Measurements from ENCODE around the gene UBE2H.
A peak's percentile ranks its signal among the peaks of the same experiment; 100 is the strongest.

Gene UBE2H

DNA sequence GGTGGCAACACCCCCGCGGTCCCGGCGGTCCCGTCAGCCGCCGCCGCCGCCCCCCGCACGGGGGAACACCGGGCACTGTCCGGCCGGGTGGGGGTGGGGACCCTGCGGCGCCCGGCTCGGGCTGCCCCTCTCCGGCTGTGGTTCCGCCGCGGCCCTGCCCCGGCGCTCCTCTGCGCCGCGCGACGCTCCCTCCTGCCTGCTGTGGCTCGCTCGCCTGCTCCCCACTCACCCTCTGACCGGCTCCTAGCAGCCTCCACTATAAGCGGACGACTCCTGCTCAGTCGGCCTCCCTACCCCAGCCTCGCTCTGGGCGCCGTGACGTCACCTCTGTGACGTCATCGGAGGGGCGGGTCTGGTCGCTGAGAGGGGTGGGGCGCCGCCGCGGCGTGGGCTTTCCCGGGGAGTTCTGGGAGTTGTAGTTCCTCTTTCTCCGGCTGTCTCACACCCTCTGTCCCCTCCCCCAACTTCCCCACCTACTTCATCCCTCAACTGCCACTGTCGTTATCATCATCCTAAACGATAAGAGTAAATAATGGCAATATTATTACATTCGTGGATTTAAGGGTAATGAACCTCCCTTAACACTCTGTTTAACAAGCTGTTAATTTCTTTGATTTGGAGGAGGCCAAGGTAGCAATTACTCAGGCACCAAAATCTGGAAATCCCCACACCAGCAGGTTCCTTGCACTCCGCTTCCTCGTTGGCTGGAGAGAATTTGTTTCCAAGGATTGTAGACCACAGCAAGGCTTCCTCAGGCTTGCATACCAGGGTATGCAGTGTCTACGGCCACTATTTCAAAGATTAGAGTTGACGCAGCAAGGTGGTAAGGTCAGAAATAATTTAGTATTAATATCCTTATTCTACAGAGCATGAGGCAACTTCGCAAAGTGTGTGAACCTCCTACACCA lies at the start of gene UBE2H:
TSS of gene UBE2H (minus strand) at position 308 of the 908 bp plus-strand sequence. CDS start 405 bp downstream, outside the sequence.
- Histone ChIP-seq H3K9me3 (ENCODE audit: insufficient read depth, low read depth, low read length) (no peaks in the 10 kb centered on the region), H3K9ac (ENCODE audit: low read depth, low read length, poor library complexity, severe bottlenecking) (peak within 1 kb of the TSS; percentile 81), H3K4me3 (ENCODE audit: low read length, poor library complexity, severe bottlenecking) (peak within 1 kb of the TSS; percentile 94), H3F3A (ENCODE audit: low read depth) (no peaks in the 10 kb centered on the region), H3K9me2 (replicated peaks; ENCODE audit: low read depth, low read length) (no peaks in the 10 kb centered on the region), H3K4me2 (ENCODE audit: low read depth, low read length, poor library complexity, severe bottlenecking) (peak within 1 kb of the TSS; percentile 96), H3K79me2 (ENCODE audit: insufficient read depth, low read length) (peaks cover 44% of the 10 kb centered on the region), H2AFZ (ENCODE audit: low read length) (peak within 1 kb of the TSS; percentile 72), H3K4me1 (ENCODE audit: insufficient read depth, low read length, poor library complexity, severe bottlenecking) (peaks cover 41% of the 10 kb centered on the region), H4K20me1 (ENCODE audit: insufficient read depth, low read length, poor library complexity, severe bottlenecking) (peaks cover 14% of the 10 kb centered on the region), H3K27me3 (ENCODE audit: insufficient read depth, low read length, poor library complexity, severe bottlenecking) (no peaks in the 10 kb centered on the region), H3K36me3 (ENCODE audit: insufficient read depth, low read length) (no peaks in the 10 kb centered on the region)
- TF ChIP-seq CTCF (conservative IDR thresholded peaks at IDR 0.05; ENCODE audit: low read length): no peak
- TF ChIP-seq EZH2phosphoT487 (IDR thresholded peaks at IDR 0.05; ENCODE audit: borderline replicate concordance): no peak

GRCh38 chr7:129998446-129998845 lies 45.7 kb upstream of the UBE2H start:
- Histone ChIP-seq H3K9me3 (ENCODE audit: insufficient read depth, low read depth, low read length) (no peaks in the 10 kb centered on the region), H3K36me3 (ENCODE audit: insufficient read depth, low read length) (no peaks in the 10 kb centered on the region), H3K4me3 (ENCODE audit: low read length, poor library complexity, severe bottlenecking) (no peak overlapping the region), H2AFZ (ENCODE audit: low read length) (no peak overlapping the region), H3K9me2 (replicated peaks; ENCODE audit: low read depth, low read length) (no peaks in the 10 kb centered on the region), H3K4me1 (ENCODE audit: insufficient read depth, low read length, poor library complexity, severe bottlenecking) (no peaks in the 10 kb centered on the region), H4K20me1 (ENCODE audit: insufficient read depth, low read length, poor library complexity, severe bottlenecking) (no peaks in the 10 kb centered on the region), H3K4me2 (ENCODE audit: low read depth, low read length, poor library complexity, severe bottlenecking) (no peak overlapping the region), H3K9ac (ENCODE audit: low read depth, low read length, poor library complexity, severe bottlenecking) (no peak overlapping the region), H3K27me3 (ENCODE audit: insufficient read depth, low read length, poor library complexity, severe bottlenecking) (no peaks in the 10 kb centered on the region), H3F3A (ENCODE audit: low read depth) (no peaks in the 10 kb centered on the region), H3K79me2 (ENCODE audit: insufficient read depth, low read length) (no peaks in the 10 kb centered on the region)
- TF ChIP-seq EZH2phosphoT487 (IDR thresholded peaks at IDR 0.05; ENCODE audit: borderline replicate concordance) (no peak), CTCF (conservative IDR thresholded peaks at IDR 0.05; ENCODE audit: low read length) (no peak)

- Histone ChIP-seq H3K9ac (ENCODE audit: low read depth, low read length, poor library complexity, severe bottlenecking) (no peak overlapping the region), H3K79me2 (ENCODE audit: insufficient read depth, low read length) (no peaks in the 10 kb centered on the region), H3K4me1 (ENCODE audit: insufficient read depth, low read length, poor library complexity, severe bottlenecking) (no peaks in the 10 kb centered on the region), H3F3A (ENCODE audit: low read depth) (no peaks in the 10 kb centered on the region), H3K9me2 (replicated peaks; ENCODE audit: low read depth, low read length) (no peaks in the 10 kb centered on the region), H4K20me1 (ENCODE audit: insufficient read depth, low read length, poor library complexity, severe bottlenecking) (no peaks in the 10 kb centered on the region), H3K27me3 (ENCODE audit: insufficient read depth, low read length, poor library complexity, severe bottlenecking) (no peaks in the 10 kb centered on the region), H2AFZ (ENCODE audit: low read length) (no peak overlapping the region), H3K36me3 (ENCODE audit: insufficient read depth, low read length) (no peaks in the 10 kb centered on the region), H3K4me2 (ENCODE audit: low read depth, low read length, poor library complexity, severe bottlenecking) (no peak overlapping the region), H3K9me3 (ENCODE audit: insufficient read depth, low read depth, low read length) (no peaks in the 10 kb centered on the region), H3K4me3 (ENCODE audit: low read length, poor library complexity, severe bottlenecking) (no peak overlapping the region)
- no peak for TF ChIP-seq CTCF (conservative IDR thresholded peaks at IDR 0.05; ENCODE audit: low read length)
- no peak for TF ChIP-seq EZH2phosphoT487 (IDR thresholded peaks at IDR 0.05; ENCODE audit: borderline replicate concordance)
These were observed 44.5 kb upstream of the UBE2H start for GRCh38 chr7:129997285-129997684.

Data from Loucy (cell line).